Hematopoietic multipotent progenitor cell treated with erythropoietin and hydrocortisone succinate and interleukin-3 and kit ligand, for 17 days (in vitro differentiated cells): ENCODE data around the gene SLC39A9.
"Not testable (repeated sequence)": the region's sequence is repeated elsewhere in the genome, so short reads cannot be mapped to it uniquely, and the experiment has no call there.

Source experiments
- DNase-seq: peaks from one replicate; pipeline ENCODE4 v3.0.0-alpha.2; 2015; ENCODE audit warnings: low spot score

The SLC39A9 gene

DNA sequence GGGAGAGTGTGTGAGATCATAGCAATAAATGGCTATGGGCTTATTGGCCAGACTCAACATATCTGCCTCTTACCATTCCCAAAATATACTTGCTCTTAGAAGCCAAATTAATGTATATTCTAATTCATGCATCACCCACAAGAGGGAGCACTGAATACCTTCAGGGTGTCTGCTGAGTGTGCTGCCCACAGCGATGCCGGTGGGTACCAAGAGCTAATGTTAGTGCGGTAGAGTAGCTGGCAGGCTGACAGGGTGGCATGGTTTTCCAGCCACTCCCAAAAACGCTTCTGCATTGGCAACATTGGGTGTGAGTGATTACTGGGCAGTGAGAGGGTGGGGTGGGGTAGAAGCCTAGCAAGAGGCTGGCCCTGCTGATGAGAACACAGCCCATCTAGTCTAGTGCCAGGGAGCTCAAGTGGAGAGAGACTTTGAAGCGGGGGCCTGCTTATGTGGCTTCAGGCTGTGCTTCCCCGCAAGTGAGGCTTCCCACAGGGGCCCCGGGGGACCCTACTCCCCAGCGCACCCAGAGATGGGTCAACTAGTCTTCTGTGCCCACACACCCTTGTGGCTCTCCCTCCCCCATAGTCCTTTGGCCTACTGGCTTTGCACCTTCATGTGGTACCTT, 76.8 kb downstream of the SLC39A9 start:
- DNase-seq = no peak

GRCh38 chr14:69476824-69477450, 78.4 kb downstream of the SLC39A9 start:
- not testable (repeated sequence) for DNase-seq

GRCh38 chr14:69478055-69478454, 79.6 kb downstream of the SLC39A9 start:
- DNase-seq = not testable (repeated sequence)

GRCh38 chr14:69479696-69480095, 81.2 kb downstream of the SLC39A9 start:
- no peak for DNase-seq

GRCh38 chr14:69480136-69480535, 81.6 kb downstream of the SLC39A9 start:
- DNase-seq = no peak

DNA sequence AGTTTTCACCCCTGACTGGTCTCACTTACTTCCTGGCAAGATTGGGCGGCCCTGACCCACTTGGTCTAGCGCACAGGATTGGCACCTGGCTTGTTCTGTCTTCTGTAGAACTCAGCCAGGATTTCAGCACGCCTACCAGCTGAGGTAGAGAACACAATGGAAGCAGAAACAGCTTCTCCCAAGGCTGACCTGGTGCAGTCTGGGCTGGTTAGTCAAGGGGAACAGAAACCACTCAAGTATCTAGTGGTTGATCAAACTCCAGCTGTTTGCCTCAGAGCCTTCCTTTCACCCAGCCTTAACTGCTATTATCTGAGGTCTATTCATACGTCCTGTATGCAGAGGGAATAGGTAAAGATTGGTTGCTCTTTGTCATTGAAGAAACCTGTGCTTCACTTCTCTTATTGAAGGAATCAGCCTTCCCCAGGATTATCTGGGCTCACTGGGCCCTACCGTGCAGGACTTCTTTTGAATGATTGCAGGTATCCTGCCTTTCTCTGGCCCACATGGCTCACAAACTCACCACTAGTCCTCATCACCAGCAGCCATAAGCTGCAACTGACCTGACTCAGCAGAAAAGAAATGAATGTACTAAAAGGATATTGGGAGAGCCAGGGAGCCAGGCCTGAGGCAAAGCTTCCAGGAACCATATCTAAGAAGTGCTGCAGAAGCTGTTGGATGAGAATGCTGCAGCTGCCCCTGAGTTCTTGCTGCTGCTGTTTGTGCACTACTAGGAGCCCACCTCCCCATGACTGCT, 83.5 kb downstream of the SLC39A9 start:
- DNase-seq = no peak

- no peak for DNase-seq
Measured at GRCh38 chr14:69483765-69484443, 85.4 kb downstream of the SLC39A9 start.

GRCh38 chr14:69484444-69485314, 86.2 kb downstream of the SLC39A9 start, which contains the start of gene PLEKHD1:
TSS of gene PLEKHD1 (plus strand) at chr14:69484728. CDS start at chr14:69484966, 238 bp downstream.
- no peak for DNase-seq

GRCh38 chr14:69485315-69485660, 86.8 kb downstream of the SLC39A9 start:
- no peak for DNase-seq

DNA sequence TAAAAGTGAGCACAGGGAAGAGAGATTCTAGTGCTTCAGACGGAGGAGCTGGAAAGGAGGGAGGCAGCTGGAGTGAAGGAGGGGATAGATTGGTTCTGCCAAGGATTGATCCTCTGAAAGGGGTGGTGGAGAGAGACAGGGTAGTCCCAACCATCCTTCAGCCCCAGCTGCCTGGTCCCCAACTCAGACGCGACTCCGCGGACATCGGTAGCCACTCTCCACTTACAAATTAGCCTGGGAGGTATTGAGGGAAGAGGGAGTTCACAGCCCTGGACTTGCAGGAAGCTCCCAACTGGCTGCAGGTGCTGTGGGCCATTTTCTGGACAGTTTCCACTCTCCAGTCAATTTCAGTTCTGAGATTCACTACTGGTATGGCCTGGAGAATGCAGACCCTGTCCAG, 87.2 kb downstream of the SLC39A9 start:
- no peak for DNase-seq

DNA sequence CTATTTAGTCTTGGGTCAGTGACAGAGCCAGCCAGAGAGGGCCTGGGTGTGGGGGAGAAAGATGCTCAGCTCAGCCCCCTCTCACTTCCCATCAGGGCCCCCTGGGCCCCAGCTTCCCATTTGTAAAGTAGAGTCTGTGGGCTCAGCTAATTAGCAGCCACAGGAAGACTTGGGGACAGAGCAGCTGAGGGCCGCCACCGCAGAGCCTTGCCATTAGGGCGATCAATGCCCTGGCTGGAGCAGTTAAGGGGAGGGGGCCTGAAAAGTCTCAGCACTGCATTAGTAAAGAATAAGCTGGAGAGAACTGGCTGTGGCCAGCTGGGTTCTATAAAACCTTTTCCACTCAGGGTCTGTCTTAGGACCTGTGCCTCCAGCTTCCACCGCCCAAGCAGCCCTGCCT, 88.7 kb downstream of the SLC39A9 start:
- DNase-seq = no peak

GRCh38 chr14:69487771-69488170, 89.3 kb downstream of the SLC39A9 start:
- DNase-seq = no peak

DNA sequence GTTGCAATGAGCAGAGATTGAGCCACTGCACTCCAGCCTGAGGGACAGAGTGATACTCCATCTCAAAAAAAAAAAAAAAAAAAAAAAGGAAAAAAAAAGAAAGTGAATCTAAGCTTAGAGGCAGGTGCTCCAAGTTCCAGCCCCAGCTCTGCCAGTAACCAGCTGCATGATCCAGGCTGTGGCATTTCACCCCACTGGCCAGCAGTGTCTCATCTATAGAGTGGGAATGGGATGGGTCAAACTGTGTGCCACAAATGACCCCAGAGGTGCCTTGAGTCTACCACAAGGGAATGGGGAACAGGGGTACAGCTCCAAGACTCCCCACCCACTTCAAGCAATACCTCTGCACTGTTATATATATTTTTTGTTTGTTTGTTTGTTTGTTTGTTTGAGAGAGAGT, 91.0 kb downstream of the SLC39A9 start:
- DNase-seq = no peak

GRCh38 chr14:69490219-69490918, 91.9 kb downstream of the SLC39A9 start:
- no peak for DNase-seq

DNA sequence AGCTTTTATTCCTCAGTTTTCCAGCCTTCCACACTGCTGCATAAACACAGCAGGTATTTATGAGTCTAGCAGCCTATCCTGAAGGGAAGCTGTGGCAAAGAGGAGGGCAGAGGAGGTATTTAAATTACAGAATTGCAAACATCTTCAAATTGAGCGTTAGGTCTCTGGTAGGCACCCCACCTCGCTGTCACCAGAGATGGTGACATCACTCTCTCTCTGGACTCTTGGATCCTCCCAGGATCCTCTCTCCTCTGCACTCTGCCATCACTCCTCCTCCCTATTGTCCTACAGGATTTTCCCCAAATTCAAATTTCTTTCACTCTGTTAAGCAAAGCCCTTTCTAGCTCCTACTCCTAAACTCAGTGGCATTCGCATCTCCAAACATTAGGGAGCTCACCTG, 92.7 kb downstream of the SLC39A9 start:
- DNase-seq = no peak

GRCh38 chr14:69493038-69493437, 94.5 kb downstream of the SLC39A9 start:
- DNase-seq = no peak

- no peak for DNase-seq
Measured at GRCh38 chr14:69493791-69494190, 95.3 kb downstream of the SLC39A9 start.

DNA sequence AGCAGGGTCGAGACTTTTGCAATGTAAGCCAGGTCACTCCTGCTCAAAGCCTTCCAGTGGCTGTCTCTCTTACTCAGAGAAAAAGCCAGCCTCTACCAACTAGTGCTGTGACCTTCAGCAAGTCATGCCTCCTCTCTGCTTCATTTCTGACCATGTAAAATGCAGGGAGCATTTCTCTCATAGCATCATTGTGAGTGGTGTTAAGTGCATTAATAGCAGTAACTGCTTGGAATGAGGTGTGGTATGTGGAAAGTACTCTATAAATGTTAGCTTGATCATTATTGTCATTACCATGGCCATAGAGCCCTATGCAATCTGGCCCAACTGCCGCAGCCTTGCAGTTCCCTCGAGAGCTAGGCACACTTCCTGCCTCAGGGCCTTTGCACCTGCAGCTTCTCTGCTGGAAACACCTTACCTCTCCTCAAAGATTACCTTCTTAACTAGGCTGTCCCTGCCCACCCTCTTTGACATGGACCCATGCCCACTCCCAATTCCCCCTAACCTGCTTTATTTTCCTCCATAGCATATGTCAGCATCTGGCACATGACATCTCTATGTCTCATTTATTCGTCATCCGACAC, 96.9 kb downstream of the SLC39A9 start:
- DNase-seq = no peak

DNA sequence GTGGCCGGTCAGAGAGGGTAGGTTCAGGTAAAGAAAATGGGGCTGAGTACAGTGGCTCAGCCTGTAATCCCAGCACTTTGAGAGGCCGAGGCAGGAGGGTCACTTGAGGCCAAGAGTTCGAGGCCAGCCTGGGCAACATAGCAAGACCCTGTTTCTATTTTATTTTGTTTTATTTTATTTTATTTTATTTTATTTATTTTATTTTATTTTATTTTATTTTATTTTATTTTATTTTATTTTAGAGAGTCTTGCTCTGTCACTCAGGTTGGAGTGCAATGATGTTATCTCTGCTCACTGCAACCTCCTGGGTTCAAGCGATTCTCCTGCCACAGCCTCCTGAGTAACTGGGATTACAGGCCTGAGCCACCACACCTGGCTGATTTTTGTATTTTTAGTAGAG, 99.4 kb downstream of the SLC39A9 start:
- not testable (repeated sequence) for DNase-seq

DNA sequence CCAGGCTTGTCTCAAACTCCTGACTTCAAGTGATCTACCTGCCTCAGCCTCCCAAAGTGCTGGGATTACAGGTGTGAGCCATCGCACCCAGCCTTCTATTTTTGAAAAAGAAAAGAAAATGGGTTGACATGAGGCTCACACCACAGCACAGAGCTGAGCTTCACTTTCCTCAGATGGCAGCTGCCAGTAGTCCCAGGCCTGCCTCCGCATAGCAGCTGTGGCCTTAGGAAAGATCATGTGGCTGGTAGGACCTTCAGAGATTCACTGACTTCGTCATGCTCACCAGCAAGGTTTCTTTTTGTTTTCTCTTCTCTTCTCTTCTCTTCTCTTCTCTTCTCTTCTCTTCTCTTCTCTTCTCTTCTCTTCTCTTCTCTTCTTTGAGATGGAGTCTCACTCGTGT, 99.8 kb downstream of the SLC39A9 start:
- DNase-seq = not testable (repeated sequence)

DNA sequence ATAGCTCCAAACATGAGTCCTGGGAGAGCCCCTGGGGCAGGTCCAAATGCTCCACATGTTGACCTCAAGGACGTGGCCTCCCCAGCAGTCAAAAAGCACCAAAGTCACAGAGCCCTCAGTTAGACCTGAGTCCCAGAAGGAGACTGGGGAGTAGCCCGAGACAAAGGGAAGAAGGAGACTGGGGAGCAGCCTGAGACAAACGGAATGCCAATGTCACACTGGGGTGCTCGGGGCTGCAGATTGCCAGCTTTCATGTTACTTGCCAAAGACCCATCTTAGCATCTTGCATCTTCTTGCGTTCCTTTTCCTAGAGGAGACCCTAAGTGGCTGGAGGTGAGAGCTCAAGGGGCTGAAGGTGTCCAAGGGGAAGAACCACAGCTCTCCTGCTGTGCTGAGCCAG, 100.9 kb downstream of the SLC39A9 start:
- DNase-seq = no peak
